ENCODE data around the gene AOC3.
"Not testable (repeated sequence)": the region's sequence is repeated elsewhere in the genome, so short reads cannot be mapped to it uniquely, and the experiment has no call there.

Gene AOC3

GRCh38 chr17:42866631-42867575 lies 15.9 kb downstream of the AOC3 start:
- no peak for DNase-seq (ENCODE audit: low read depth in 2 of 3, low spot score in 2 of 3)

DNA sequence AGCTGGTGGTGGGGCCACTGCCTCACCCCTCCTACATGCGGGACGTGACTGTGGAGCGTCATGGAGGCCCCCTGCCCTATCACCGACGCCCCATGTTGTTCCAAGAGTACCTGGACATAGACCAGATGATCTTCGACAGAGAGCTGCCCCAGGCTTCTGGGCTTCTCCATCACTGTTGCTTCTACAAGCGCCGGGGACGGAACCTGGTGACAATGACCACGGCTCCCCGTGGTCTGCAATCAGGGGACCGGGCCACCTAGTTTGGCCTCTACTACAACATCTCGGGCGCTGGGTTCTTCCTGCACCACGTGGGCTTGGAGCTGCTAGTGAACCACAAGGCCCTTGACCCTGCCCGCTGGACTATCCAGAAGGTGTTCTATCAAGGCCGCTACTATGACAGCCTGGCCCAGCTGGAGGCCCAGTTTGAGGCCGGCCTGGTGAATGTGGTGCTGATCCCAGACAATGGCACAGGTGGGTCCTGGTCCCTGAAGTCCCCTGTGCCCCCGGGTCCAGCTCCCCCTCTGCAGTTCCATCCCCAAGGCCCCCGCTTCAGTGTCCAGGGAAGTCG lies 16.8 kb downstream of the AOC3 start:
- not testable (repeated sequence) for DNase-seq (ENCODE audit: low read depth in 2 of 3, low spot score in 2 of 3)

DNA sequence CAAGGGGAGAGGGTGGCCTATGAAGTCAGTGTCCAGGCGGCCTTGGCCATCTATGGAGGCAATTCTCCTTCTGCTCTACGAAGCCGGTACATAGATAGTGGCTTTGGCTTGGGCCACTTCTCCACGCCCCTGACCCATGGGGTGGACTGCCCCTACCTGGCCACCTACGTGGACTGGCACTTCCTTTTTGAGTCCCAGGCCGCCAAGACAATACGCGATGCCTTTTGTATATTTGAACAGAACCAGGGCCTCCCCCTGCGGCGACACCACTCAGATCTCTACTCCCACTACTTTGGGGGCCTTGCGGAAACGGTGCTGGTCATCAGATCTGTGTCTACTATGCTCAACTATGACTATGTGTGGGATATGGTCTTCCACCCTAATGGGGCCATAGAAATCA lies 17.3 kb downstream of the AOC3 start:
- DNase-seq (ENCODE audit: low read depth in 2 of 3, low spot score in 2 of 3), result no peak

DNA sequence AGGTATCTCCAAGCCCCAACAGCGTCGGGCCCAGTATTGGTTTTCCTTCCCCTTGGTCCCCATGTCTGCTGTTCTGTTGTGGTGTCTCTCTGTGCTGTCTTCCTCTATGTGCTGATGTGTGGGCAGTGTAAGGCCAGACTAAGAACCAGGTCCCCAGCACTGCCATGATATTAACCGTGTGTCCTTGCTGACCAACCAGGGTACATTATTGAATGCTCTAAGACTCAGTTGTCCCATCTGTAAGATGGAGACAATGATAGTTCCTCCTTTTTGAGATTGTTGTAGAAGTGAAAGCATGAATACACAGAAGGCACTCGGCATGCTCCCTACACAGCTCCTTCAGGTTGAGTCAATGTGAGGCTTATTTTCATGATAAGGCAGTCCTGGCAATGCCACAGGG lies 20.6 kb downstream of the AOC3 start:
- DNase-seq (ENCODE audit: low read depth in 2 of 3, low spot score in 2 of 3), result no peak

DNA sequence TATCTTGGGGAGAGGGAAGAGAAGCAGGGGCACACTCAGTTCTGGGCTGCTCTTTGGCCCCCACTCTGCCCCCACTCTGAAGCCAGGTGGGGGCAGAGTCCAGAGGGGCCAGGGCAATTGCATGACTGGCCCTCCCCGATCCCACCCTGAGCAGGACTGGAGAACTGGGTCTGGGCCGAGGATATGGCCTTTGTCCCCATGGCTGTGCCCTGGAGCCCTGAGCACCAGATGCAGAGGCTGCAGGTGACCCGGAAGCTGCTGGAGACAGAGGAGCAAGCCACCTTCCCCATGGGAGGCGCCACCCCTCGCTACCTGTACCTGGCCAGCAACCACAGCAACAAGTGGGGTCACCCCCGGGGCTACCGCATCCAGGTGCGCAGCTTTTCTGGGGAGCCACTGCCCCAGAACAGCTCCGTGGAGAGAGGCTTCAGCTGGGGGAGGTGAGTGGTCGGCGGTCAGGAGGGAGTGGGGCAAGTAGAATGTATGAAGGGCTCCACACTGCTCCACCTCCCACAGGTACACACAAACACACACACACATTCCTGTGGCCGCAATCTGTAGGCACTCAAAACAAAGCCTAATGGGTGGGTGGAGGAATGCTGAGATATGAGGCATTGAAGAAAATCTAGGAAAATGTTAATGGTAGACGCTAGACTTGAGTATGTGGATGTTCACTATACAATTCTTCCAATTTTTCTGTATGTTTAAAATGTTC lies 21.4 kb downstream of the AOC3 start:
- no peak for DNase-seq (ENCODE audit: low read depth in 2 of 3, low spot score in 2 of 3)

DNA sequence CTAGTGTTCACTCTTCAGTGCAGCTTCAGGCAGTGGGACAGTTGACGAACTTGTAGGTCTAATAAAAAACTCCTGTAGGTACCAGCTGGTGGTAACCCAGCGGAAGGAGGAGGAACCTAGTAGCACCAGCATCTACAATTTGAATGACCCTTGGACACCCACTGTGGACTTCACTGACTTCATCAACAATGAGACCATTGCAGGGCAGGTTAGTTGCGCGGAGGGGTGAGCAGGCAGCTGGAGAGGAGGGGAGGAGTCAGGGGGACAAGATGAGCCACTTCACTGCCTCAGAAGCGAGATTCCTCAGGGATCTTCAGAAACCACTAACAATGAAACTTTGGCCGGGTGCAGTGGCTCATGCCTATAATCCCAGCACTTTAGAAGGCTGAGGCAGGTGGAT lies 22.3 kb downstream of the AOC3 start:
- DNase-seq (ENCODE audit: low read depth in 2 of 3, low spot score in 2 of 3), result no peak

DNA sequence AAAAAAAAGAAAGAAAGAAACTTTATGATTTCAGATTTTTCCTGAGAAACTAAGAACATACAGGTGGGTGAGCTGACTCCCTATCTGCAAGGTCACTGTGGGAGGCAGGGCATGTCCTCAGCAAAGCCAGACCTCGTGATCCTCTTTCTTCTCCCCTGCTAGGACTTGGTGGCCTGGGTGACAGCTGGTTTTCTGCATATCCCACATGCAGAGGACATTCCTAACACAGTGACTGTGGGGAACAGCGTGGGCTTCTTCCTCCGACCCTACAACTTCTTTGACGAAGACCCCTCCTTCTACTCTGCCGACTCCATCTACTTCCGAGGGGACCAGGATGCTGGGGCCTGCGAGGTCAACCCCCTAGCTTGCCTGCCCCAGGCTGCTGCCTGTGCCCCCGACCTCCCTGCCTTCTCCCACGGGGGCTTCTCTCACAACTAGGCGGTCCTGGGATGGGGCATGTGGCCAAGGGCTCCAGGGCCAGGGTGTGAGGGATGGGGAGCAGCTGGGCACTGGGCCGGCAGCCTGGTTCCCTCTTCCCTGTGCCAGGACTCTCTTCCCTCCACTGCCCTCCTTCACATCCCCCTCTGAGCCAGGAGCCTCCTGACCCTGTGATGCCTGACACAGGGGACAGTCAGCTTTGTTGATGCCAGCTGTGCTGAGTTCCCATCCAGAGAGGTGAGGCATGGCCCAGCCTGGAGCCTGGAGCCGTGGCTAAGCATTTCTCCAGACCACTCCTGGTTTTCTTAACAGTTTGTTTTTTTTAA lies 23.1 kb downstream of the AOC3 start:
- not testable (repeated sequence) for DNase-seq (ENCODE audit: low read depth in 2 of 3, low spot score in 2 of 3)

DNA sequence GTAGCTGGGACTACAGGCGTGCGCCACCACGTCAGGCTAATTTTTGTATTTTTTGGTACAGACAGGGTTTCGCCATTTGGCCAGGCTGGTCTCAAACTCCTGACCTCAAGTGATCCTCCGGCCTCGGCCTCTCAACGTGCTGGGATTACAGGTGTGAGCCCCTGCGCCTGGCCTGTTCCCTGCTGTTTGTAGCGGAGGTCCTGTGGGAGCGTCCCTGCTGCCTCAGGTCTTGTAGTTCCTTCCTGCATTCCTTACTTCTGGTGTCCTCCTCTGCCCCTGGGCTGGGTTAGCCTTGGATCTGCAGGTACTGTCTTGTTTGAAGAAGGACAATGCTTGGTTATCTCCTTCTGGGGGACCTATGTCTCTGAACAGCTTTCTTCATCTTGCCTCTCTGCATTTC lies 26.0 kb downstream of the AOC3 start:
- no peak for DNase-seq (ENCODE audit: low read depth in 2 of 3, low spot score in 2 of 3)

DNA sequence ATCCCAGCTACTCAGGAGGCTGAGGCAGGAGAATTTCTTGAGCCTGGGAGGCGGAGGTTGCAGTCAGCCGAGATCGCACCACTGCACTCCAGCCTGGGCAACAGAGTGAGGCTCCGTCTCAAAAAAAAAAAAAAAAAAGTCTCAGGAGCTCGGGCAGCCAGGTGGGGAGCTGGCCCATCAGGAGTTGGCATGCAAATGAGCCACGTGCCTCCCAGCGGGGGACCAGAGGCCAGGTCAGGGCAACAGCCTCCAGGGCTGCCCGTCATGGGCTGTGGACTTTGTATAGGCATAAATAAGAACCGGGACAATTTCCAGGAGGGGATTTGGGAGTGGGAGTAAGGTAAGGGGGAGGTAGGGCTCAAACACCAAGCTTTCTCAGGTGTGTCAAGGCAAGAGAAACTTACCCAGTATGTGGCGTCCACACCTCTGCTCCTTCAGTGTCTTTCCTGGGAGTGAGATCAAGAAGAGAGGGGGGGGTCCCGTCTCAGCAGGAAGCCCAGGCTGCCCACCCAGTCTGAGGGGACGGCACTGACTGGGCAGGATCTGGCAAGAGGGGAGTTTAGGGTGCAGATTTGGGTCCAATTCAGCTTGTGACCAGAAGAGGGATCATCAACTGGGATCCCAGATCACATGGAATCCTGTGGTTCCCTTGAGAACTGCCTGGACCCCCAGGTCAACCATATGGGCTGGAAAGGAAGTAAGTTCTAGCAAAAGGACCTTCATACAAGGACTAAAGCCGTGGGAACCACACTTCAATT lies 27.3 kb downstream of the AOC3 start:
- no peak for DNase-seq (ENCODE audit: low read depth in 2 of 3, low spot score in 2 of 3)

GRCh38 chr17:42878924-42879595 lies 28.1 kb downstream of the AOC3 start:
- no peak for DNase-seq (ENCODE audit: low read depth in 2 of 3, low spot score in 2 of 3)

- no peak for DNase-seq (ENCODE audit: low read depth in 2 of 3, low spot score in 2 of 3)
These were observed 28.6 kb downstream of the AOC3 start for GRCh38 chr17:42879596-42879985.

DNA sequence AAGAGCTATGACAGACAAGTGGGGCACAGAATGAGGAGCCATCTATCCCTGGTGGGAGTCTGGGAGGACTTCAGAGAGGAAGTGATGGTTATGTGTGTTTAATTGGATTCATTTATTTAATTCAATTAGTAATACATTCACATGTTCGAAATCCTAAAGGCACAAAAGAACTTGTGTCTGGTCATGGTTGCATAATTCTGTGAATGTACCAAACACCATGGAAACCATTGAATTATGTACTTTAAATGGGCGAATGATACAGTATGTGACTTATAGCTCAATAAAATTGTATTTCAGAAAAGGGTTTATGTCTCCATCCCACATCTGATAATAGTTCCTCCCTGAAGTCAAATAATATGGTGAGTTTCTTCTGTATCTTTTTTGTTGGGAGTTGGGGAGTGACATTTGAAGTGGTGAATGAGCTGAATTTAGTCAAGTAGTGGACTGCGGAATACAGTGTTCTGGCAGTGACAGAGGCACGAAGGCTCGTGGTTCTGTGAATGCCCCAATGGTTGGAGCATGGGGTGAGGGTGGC lies 29.8 kb downstream of the AOC3 start:
- DNase-seq (ENCODE audit: low read depth in 2 of 3, low spot score in 2 of 3), result no peak

DNA sequence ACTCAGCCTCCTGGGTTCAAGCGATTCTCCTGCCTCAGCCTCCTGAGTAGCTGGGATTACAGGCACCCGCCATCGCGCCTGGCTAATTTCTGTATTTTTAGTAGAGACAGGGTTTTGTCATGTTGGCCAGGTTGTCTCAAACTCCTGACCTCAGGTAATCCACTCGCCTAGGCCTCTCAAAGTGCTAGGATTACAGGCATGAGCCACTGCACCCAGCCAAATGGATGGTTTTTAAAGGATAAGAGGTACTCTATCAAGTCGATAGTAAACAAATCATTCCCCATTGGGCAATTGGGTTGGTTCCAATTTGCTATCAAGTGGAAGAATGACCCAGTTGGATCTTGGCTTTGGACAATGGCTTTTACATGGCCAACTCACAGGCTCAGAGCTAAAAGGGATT lies 30.7 kb downstream of the AOC3 start:
- DNase-seq (ENCODE audit: low read depth in 2 of 3, low spot score in 2 of 3), result not testable (repeated sequence)

DNA sequence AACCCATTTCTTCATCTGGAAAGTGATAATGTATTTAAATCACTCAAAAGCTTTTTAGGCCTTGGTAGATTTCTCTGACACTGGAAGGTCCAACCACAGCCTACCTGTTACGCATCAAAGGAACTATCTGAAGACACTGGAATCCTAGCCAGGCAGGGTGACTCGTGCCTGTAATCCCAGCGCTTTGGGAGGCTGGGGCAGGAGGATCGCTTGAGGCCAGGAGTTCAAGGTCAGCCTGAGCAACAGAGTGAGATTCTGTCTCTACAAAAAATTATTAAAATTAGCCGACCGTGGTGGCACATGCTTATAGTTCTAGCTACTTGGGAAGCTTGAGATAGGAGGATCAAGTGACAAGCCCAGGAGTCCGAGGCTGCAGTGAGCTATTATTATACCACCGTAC lies 31.2 kb downstream of the AOC3 start:
- DNase-seq (ENCODE audit: low read depth in 2 of 3, low spot score in 2 of 3), result no peak

DNA sequence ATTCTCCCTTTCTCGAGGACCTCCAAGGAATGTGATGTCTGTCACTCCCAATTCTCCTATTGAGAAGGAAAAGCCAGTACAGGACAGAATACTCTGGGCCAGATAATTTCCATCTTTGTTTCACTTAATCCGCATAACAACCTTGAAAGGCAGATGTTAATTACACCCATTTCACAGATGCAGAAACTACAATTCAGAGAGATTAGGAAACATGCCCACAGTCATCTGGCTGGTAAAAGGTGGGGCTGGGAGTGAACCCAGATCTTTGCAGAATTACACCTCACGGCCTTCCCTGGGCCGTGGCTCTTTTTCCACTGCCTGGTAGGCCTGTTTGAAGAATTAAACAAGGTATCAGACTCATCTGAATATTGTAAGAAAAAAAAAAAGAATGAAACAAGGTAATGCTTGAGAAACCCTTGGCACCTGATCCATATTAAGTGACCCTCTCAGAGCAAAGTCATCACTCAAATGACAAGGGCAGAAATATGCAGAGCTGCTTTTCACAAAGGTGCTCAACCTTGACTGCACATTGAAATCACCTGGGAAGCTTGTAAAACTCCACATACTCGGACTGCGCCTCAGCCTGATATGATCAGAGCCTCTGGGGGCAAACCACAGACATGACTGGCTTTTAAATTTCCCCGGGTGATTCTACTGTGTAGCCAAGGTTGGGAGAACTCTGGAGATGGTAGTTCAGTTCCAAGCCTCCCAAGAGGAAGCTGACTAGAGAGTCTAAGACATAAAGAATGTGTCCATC lies 33.0 kb downstream of the AOC3 start:
- DNase-seq (ENCODE audit: low read depth in 2 of 3, low spot score in 2 of 3), result no peak

- not testable (repeated sequence) for DNase-seq (ENCODE audit: low read depth in 2 of 3, low spot score in 2 of 3)
These were observed 34.8 kb downstream of the AOC3 start for GRCh38 chr17:42885806-42886205.

DNA sequence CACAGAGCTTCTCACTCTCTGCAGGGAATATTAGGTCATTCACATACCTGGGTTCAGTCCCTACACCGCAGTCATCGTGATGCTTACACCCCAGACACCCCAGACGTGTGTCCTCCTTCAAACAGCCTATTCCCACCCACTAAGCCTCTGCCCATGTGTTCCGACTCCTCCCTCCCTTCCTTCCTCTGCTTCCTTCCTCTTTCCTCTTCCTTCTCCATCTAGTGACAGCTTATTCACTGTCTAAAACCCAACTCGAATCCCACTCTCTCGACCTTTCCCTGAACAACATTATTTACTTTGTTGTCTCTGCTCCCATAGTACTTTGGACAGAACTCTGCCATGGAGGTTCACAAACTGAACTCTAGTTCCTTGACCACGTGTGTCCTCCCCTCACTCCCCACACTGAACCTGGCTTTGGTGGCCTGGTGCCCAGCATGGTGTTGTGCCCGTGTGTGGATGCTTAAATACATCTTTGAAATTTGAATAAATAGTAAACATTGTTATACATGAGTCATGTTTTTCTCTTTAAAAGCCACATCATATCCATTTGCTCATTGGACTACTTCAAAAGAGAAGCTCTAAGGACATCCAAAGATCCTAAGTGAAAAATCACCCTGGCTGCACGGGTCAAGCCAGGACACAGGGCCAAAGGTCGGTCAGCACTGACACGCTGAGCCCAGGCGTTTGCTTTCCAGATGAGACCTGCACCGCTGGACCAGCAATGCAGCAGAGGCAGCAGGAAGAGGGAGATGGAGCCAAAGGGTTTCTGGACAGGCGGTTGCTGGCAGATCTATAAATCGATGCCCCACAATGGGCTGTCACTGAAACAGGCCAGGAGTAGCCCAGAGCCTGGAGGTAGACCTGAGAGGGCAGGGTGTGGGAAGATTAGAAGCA lies 35.5 kb downstream of the AOC3 start:
- DNase-seq (ENCODE audit: low read depth in 2 of 3, low spot score in 2 of 3), result no peak

DNA sequence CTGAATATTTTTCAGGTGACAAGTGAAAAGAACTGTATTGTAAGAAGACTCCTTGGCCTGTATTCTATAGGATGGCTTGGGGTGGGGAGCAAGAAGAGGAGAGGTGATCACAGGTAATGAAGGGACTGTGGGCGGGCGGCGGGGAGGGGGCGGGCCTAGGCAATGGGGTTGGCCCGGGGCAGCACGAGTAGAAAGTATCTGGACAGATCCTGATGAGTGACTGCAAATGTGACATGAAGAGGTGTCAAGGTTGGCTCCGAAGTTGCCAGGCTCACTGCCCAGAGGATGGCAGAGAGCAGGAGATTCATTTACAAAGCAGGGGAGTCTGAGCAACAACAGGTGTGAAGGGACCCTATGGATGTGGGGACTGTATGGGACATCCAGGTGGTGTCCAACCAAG lies 38.8 kb downstream of the AOC3 start:
- no peak for DNase-seq (ENCODE audit: low read depth in 2 of 3, low spot score in 2 of 3)
